H9 (cell line): ENCODE results near the gene CERS6. TPM values are rescaled to one million over a fixed set of nuclear protein-coding genes. Genes with fewer than 3 reads are reported as not detected.
A peak's percentile ranks its signal among the peaks of the same experiment; 100 is the strongest.

Source experiments
- DNase-seq: peaks from one replicate; pipeline ENCODE4 v3.0.0-alpha.2; 2017
- H2AFZ ChIP-seq: one replicate; pipeline ENCODE4 v1.6.1; 2013; ENCODE audit warnings: mild to moderate bottlenecking, low read length, control low read depth, moderate library complexity
- H2AK5ac ChIP-seq: 2 replicates; pipeline ENCODE4 v1.6.1; 2013; ENCODE audit warnings: low read length, control low read depth, mixed read lengths; ENCODE audit not compliant: insufficient read length
- H2BK120ac ChIP-seq: one replicate; pipeline ENCODE4 v1.6.1; 2013; ENCODE audit warnings: low read depth, mild to moderate bottlenecking, low read length, control low read depth, inconsistent platforms; ENCODE audit not compliant: poor library complexity, severe bottlenecking
- H2BK12ac ChIP-seq: 2 replicates; pipeline ENCODE4 v1.6.1; 2013; ENCODE audit warnings: low read length, control low read depth, mixed read lengths, low read depth; ENCODE audit not compliant: insufficient read length
- H2BK15ac ChIP-seq: 2 replicates; pipeline ENCODE4 v1.6.1; 2013; ENCODE audit warnings: low read depth, low read length, control low read depth
- H2BK20ac ChIP-seq: one replicate; pipeline ENCODE4 v1.6.1; 2013; ENCODE audit warnings: low read depth, mild to moderate bottlenecking, low read length, control low read depth, inconsistent platforms; ENCODE audit not compliant: poor library complexity, severe bottlenecking
- H2BK5ac ChIP-seq: 2 replicates; pipeline ENCODE4 v1.6.1; 2013; ENCODE audit warnings: low read length, control low read depth, mixed read lengths; ENCODE audit not compliant: insufficient read length
- H3K14ac ChIP-seq: 2 replicates; pipeline ENCODE4 v1.6.1; 2013; ENCODE audit warnings: low read length, control low read depth; ENCODE audit not compliant: insufficient read depth
- H3K18ac ChIP-seq: 2 replicates; pipeline ENCODE4 v1.6.1; 2013; ENCODE audit warnings: low read depth, mild to moderate bottlenecking, mixed read lengths, low read length, control low read depth; ENCODE audit not compliant: insufficient read length
- H3K23ac ChIP-seq: 2 replicates; pipeline ENCODE4 v1.6.1; 2013; ENCODE audit warnings: low read length, control low read depth, mixed read lengths, low read depth; ENCODE audit not compliant: insufficient read length
- H3K23me2 ChIP-seq: 2 replicates; pipeline ENCODE4 v1.6.1; 2013; ENCODE audit warnings: low read depth, mild to moderate bottlenecking, mixed read lengths, low read length, control low read depth; ENCODE audit not compliant: insufficient read length, poor library complexity, severe bottlenecking
- H3K27ac ChIP-seq: 2 replicates; pipeline ENCODE4 v1.5.1; 2013; ENCODE audit warnings: low read length, control low read depth, mixed read lengths, low read depth; ENCODE audit not compliant: insufficient read length
- H3K27me3 ChIP-seq: 2 replicates; pipeline ENCODE4 v1.6.1; 2013; ENCODE audit warnings: low read length, control low read depth, inconsistent platforms; ENCODE audit not compliant: insufficient read depth
- H3K4ac ChIP-seq: 2 replicates; pipeline ENCODE4 v1.6.1; 2013; ENCODE audit warnings: low read depth, mild to moderate bottlenecking, control low read depth, inconsistent platforms, low read length, moderate library complexity
- H3K4me1 ChIP-seq: 2 replicates; pipeline ENCODE4 v1.6.1; 2013; ENCODE audit warnings: low read length, control low read depth, inconsistent platforms; ENCODE audit not compliant: insufficient read depth
- H3K4me2 ChIP-seq: 2 replicates; pipeline ENCODE4 v1.6.1; 2013; ENCODE audit warnings: low read length, control low read depth, mixed read lengths; ENCODE audit not compliant: insufficient read length, insufficient read depth
- H3K56ac ChIP-seq: 2 replicates; pipeline ENCODE4 v1.6.1; 2013; ENCODE audit warnings: low read depth, mild to moderate bottlenecking, mixed read lengths, low read length, control low read depth; ENCODE audit not compliant: insufficient read length
- H3K79me1 ChIP-seq: 2 replicates; pipeline ENCODE4 v1.6.1; 2013; ENCODE audit warnings: low read depth, mild to moderate bottlenecking, moderate library complexity, low read length, control low read depth, inconsistent platforms; ENCODE audit not compliant: insufficient read depth, poor library complexity, severe bottlenecking
- H3K79me2 ChIP-seq: 2 replicates; pipeline ENCODE4 v1.6.1; 2013; ENCODE audit warnings: low read length, control low read depth, inconsistent platforms; ENCODE audit not compliant: insufficient read depth
- H3K9ac ChIP-seq: 2 replicates; pipeline ENCODE4 v1.6.1; 2013; ENCODE audit warnings: low read length, control low read depth, mixed read lengths; ENCODE audit not compliant: insufficient read length; ENCODE audit errors: extremely low read depth
- H3K9me3 ChIP-seq: one replicate; pipeline ENCODE4 v1.6.1; 2013; ENCODE audit warnings: low read depth, low read length, inconsistent platforms; ENCODE audit not compliant: control insufficient read depth
- H3T11ph ChIP-seq: one replicate; pipeline ENCODE4 v1.6.1; 2013; ENCODE audit warnings: mild to moderate bottlenecking, low read length, control low read depth, inconsistent platforms
- H4K20me1 ChIP-seq: one replicate; pipeline ENCODE4 v1.6.1; 2013; ENCODE audit not compliant: control insufficient read depth, insufficient read length, insufficient read depth
- H4K5ac ChIP-seq: 2 replicates; pipeline ENCODE4 v1.6.1; 2013; ENCODE audit warnings: low read depth, mild to moderate bottlenecking, mixed read lengths, low read length, control low read depth; ENCODE audit not compliant: insufficient read length
- H4K8ac ChIP-seq: replicated peaks from 2 replicates; pipeline ENCODE4 v1.6.1; 2013; ENCODE audit warnings: low read length, control low read depth, mixed read lengths, low read depth; ENCODE audit not compliant: insufficient read length
- H4K91ac ChIP-seq: 2 replicates; pipeline ENCODE4 v1.6.1; 2013; ENCODE audit warnings: low read depth, mild to moderate bottlenecking, moderate library complexity, mixed read lengths, low read length, control low read depth; ENCODE audit not compliant: insufficient read length
- H3K27ac Mint-ChIP-seq, 3 experiments: 2 replicates in 2 of 3; 3 replicates in 1 of 3; pipeline ENCODE4 v1.8.0; 2020 to 2021; ENCODE audit warnings: mixed read lengths in 3 of 3, mild to moderate bottlenecking in 1 of 3, moderate library complexity in 1 of 3
- H3K27me3 Mint-ChIP-seq: 2 replicates; pipeline ENCODE4 v1.8.0; 2021; ENCODE audit warnings: low read depth, mild to moderate bottlenecking, moderate library complexity, mixed read lengths
- H3K36me3 Mint-ChIP-seq, 3 experiments: 2 replicates in 2 of 3; 3 replicates in 1 of 3; pipeline ENCODE4 v1.8.0; 2020 to 2021; ENCODE audit warnings: low read depth in 3 of 3, mixed read lengths in 3 of 3; ENCODE audit not compliant: insufficient read depth in 1 of 3
- H3K4me1 Mint-ChIP-seq, 2 experiments: 2 replicates each; pipeline ENCODE4 v1.8.0; 2020; ENCODE audit warnings: mixed read lengths in 2 of 2
- H3K4me3 Mint-ChIP-seq, 2 experiments: 2 replicates in 1 of 2; 3 replicates in 1 of 2; pipeline ENCODE4 v1.8.0; 2020 to 2021; ENCODE audit warnings: mild to moderate bottlenecking in 2 of 2, mixed read lengths in 2 of 2, moderate library complexity in 1 of 2
- H3K9me3 Mint-ChIP-seq, 2 experiments: 2 replicates in 1 of 2; 3 replicates in 1 of 2; pipeline ENCODE4 v1.8.0; 2020; ENCODE audit warnings: mild to moderate bottlenecking in 2 of 2, mixed read lengths in 2 of 2, moderate library complexity in 1 of 2
- CTCF ChIP-seq: fragments of 200-600 bp; sonication (generic); conservative IDR thresholded peaks from 3 replicates; pipeline ENCODE4 v1.8.0; 2021; ENCODE audit warnings: antibody characterized with exemption, mild to moderate bottlenecking
- total RNA-seq: library from RNA; stranded (reverse); gene quantifications from 2 replicates; pipeline ENCODE4 v1.2.1, GENCODE V29; 2021

Gene CERS6
- total RNA-seq, 1 experiment from 2014 or later, result 17.7 TPM

- H2BK120ac ChIP-seq, result no peak overlapping the region
- no peak overlapping the region for H2AK5ac ChIP-seq
- no peak overlapping the region for H3K56ac ChIP-seq
- H3K9ac ChIP-seq, result no peak overlapping the region
- no peak for DNase-seq
- H3K79me1 ChIP-seq, result no peaks in the 10 kb centered on the region
- peaks cover 2 to 3% of the 10 kb centered on the region in 2 experiments; a peak in 1 of 5 replicates for H3K9me3 Mint-ChIP-seq
- no peaks in the 10 kb centered on the region for H4K20me1 ChIP-seq
- no peak overlapping the region for H3K23ac ChIP-seq
- peak; percentile 27; the same call in 2 of the 3 replicates for TF ChIP-seq CTCF
- H2AFZ ChIP-seq, result no peak overlapping the region
- H3K27ac Mint-ChIP-seq, result no peak overlapping the region
- H2BK20ac ChIP-seq, result no peak overlapping the region
- peaks cover 2% of the 10 kb centered on the region; the same call in 1 of the 2 replicates for H3K4me1 ChIP-seq
- no peak overlapping the region for H2BK15ac ChIP-seq
- H3K18ac ChIP-seq, result no peak overlapping the region
- H3K27ac ChIP-seq, result no peak overlapping the region
- H3K27me3 ChIP-seq, result no peaks in the 10 kb centered on the region
- no peak overlapping the region for H3K4me2 ChIP-seq
- no peak overlapping the region for H3K14ac ChIP-seq
- H2BK12ac ChIP-seq, result no peak overlapping the region
- H2BK5ac ChIP-seq, result no peak overlapping the region
- no peaks in the 10 kb centered on the region for H3K27me3 Mint-ChIP-seq
- peaks cover 0 to 4% (median 0%) of the 10 kb centered on the region in 3 experiments; a peak in 1 of 7 replicates for H3K36me3 Mint-ChIP-seq
- no peak overlapping the region for H4K91ac ChIP-seq
- H3K9me3 ChIP-seq, result no peaks in the 10 kb centered on the region
- H3K4ac ChIP-seq, result no peak overlapping the region
- H4K8ac ChIP-seq, result no peak overlapping the region
- no peaks in the 10 kb centered on the region for H3K79me2 ChIP-seq
- no peak overlapping the region for H3T11ph ChIP-seq
- H3K4me3 Mint-ChIP-seq, result no peak overlapping the region
- no peaks in the 10 kb centered on the region for H3K23me2 ChIP-seq
- peaks cover 0 to 4% of the 10 kb centered on the region in 2 experiments; a peak in 1 of 4 replicates for H3K4me1 Mint-ChIP-seq
- no peak overlapping the region for H4K5ac ChIP-seq
Measured at GRCh38 chr2:168443818-168444217, 12.3 kb upstream of the CERS6 start.
